GM21360 (cell line): Measurements from ENCODE around the gene LSS.
"Not testable (repeated sequence)": the region's sequence is repeated elsewhere in the genome, so short reads cannot be mapped to it uniquely, and the experiment has no call there.

Experiments used
- ATAC-seq: cut with Tn5 transposase; IDR thresholded peaks from one replicate; pipeline ENCODE4 v1.9.1; 2021; ENCODE audit warnings: mild to moderate bottlenecking, moderate library complexity; ENCODE audit not compliant: unreplicated experiment

Gene LSS

DNA sequence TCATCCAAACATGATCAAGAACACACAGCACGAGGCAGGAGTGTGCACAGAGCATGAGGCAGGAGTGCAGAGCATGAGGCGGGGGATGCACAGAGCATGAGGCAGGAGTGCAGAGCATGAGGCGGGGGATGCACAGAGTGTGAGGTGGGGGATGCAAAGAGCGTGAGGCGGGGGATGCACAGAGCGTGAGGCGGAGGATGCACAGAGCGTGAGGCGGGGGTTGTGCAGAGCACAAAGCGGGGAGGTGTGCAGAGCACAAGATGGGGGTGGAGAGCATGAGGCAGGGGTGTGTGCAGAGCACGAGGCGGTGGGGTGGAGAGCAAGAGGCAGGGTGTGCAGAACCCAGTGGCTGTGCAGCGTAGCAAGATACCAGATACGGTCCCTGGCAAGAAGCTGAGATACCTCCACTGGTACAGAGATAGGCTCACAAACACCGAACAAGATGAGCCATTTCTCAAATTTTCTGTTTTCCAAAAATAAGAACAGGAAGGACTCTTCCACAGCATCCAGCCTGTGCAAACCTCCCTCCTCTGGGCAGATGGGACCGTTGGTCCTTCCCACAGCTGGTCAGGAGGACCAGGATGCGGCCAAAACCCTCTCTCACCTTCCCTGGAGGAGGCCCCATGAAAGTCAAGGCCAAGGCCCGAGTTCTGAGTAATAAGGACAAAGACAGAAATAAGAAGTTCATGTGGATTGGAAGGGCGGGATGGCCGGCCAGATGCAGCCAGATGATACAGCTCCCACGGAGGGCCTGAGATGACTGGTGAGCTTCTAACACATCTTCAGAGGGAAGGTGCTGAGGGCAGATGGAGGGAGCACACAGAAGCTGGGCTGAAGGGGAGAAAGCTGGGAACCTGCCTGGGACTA is 56.3 kb downstream of the LSS start:
- ATAC-seq, result no peak

DNA sequence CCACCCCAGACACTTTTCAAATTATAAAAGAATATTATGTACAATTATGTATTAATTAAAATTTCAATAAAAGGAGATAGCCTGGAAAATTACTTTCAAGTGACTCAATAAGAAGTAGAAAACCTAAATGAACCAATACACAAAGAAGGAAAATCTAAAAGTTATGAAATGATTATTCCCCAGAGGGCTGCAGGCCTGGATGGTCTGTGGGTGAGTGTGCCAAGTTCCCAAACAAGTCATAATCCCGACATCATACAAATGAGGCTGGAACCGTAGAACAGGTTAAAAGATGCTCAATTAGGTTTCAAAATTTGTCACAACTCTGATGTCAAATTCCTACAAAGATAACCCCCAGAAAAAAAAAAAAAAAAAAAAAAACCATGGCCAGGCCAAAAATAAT is 57.0 kb downstream of the LSS start:
- no peak for ATAC-seq

DNA sequence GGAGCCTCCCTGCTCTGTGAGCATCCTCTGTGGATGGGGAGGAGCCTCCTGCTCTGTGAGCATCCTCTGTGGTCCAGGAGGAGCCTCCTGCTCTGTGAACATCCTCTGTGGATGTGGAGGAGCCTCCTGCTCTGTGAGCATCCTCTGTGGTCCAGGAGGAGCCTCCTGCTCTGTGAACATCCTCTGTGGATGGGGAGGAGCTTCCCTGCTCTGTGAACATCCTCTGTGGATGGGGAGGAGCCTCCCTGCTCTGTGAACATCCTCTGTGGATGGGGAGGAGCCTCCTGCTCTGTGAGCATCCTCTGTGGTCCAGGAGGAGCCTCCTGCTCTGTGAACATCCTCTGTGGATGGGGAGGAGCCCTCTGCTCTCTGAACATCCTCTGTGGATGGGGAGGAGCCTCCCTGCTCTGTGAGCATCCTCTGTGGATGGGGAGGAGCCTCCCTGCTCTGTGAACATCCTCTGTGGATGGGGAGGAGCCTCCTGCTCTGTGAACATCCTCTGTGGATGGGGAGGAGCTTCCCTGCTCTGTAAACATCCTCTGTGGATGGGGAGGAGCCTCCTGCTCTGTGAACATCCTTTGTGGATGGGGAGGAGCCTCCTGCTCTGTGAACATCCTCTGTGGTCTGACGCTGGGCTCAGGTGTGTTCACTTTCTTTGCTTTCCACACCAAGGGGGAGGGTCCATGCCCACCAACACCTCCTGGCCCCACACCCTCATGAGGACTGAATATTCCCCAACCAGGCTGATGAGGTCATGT is 58.0 kb downstream of the LSS start:
- not testable (repeated sequence) for ATAC-seq

DNA sequence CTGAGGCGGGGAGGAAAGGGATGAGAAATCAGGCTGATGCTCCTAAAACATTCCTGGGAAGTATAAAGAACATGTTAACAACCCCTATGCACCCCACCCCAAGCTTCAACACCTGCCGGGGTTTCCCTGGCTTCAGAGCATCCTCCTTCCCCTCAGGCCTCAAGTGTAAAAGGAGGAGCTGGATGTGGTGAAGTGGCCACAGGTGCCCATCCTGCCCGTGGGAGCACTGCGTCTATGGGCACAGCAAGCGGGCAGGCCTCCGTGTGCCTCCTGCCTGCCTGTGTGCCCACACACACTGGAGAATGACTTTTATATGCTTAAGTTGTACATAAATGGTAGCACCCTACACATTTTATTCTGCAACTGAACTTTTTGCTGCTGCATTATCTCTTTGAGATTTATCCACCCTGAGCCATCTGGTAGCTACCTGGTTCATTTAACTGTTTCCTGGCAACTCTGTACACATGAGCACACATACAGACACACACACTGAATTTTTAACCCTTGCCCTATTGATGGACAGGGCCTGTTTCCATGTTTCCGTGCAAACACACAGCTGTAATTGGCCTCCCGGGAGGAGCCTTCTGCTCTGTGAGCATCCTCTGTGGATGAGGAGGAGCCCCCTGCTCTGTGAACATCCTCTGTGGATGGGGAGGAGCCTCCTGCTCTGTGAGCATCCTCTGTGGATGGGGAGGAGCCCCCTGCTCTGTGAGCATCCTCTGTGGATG is 59.8 kb downstream of the LSS start:
- no peak for ATAC-seq

DNA sequence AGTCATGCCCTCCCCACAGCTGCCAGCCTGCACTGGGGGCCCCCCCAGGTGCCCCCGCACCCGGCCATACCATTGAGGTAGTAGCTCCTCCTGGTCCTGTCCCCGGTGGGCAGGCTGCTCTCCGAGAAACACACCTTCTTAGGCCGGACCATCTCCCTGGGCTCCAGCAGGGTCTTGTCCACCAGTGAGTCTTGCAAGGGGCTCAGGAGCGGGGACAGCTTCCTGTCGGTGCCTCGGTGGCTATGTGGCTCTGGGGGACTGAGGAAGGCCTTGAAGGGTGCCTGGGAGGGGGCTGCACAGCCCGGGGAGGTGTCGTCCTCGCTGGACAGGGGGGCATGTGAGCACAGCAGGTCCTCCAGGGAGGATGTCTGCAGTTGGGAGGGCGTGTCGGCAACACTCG is 60.3 kb downstream of the LSS start:
- ATAC-seq, result no peak

DNA sequence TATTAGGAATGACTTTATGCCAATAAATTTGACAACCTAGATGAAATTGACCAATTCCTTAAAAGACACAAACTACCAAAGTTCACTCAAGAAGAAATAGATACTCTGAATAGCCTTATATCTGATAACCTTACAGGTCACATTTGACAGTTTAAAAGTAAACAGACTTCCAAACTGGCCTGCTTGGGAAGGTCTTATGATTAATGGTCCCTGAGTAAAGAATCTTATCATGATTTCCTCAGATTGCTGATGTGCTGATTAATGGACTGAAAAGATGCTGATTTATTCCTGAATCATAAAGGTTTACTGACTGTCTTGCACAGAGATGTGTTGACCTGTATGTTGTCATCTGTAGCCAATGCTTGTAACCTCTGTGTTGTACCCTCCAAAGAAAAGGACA is 63.5 kb downstream of the LSS start:
- no peak for ATAC-seq

DNA sequence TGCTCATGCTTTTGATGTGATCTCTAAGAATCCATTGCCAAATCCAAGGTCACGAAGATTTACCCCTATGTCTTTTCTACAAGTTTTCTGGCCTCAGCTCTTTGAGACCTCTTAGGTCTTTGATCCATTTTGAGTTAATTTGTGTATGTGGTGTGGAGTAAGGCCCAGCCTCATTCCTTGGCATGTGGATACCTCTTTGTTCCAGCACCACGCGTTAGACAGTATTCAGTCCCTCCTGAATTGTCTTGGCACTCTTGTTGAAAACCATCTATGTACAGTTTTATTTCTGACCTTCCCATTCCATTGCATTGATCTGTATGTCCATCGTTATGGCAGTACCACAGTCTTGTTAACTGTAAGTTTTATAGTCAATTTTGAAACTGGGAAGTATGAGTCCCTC is 65.2 kb downstream of the LSS start:
- no peak for ATAC-seq

DNA sequence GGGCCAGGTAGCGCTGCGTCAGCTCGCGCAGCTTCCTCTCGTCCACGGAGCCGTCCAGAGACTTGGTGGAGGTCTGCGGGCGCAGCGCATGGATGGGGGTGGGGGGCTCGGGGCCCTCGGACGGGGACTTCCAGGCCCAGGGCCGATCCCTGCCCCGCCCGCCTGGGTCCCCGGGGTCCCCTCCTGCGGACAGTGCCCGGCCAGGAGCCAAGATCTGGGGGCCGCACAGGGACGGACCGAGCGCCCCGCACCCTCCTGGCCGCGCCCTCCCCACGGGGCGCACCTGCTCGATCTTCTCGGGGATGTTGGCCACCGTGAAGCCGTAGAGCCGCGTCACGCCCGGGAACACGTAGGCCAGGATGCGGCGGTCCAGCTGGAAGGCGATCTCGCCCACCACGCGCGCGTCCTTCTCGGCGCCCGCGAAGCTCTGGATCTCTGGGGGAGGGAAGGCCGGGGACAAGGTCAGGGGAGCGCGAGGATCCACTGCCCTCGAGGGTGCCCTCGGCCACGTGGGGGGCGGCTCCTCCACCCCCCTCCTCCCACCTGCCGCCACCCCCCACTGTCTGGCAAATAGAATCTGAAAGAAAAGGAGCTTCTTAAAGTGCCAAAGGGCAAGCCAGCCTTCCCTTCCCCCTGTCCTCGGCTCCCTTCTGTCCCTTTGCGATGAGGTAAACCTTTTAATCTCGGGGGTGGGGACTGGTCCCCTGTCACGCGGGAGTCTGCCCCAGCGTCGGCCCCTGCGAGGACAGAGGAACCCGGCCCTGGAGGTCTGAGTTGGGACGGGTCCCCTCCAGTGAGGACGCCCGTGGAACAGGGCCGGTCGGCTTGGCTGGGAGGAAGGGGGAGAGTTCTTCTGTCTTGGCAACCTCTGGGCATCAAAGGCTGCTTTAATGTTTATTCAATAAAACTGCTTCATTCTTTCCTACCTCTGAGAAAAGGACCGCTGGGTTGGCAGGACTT is 66.7 kb downstream of the LSS start:
- ATAC-seq, result no peak

DNA sequence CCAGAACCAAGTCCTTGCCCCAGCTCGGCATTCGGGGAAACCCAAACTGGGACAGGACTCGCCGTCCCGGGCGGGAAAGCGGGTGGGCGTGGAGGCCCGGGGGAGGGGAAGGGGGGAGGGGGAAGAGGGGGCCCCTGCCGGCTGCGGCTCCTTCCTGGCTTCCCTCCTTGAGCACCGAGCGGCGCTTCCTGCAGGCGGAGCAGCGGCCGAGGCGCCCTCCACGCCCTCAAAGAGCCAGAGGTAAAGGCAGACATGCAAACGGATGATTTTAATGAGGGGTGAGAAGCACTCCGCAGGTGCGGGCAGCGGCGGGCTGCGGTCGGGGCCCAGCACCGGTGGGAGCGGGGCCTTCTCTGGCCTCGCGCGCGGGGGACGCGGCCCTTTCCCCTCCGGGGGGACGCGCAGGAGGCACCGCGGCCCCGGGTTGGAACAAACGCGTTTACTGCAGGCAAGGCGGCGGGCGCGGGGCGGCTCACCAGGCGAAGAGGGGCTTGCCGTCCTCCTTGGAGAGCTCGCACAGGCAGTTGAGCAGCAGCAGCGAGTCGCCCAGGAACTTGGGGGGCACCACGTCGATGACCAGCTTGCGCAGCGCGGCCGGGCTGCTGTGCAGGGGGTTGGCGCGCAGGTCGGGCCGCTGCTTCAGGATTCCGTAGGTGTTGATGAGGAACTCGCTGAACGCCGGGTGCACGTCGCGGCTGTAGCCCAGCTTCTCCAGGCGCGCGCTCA is 67.5 kb downstream of the LSS start:
- no peak for ATAC-seq

DNA sequence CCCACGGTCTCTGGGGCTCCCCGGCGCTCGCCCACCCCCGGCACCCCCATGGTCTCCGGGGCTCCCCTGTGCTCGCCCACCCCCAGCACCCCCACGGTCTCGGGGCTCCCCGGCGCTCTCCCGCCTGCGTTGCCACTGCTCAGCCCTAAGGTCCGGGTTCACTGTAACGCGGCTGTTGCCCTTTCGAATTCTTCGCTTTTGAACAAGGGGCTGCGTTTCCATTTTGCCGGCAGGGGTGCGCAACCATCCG is 68.0 kb downstream of the LSS start:
- ATAC-seq, result no peak

DNA sequence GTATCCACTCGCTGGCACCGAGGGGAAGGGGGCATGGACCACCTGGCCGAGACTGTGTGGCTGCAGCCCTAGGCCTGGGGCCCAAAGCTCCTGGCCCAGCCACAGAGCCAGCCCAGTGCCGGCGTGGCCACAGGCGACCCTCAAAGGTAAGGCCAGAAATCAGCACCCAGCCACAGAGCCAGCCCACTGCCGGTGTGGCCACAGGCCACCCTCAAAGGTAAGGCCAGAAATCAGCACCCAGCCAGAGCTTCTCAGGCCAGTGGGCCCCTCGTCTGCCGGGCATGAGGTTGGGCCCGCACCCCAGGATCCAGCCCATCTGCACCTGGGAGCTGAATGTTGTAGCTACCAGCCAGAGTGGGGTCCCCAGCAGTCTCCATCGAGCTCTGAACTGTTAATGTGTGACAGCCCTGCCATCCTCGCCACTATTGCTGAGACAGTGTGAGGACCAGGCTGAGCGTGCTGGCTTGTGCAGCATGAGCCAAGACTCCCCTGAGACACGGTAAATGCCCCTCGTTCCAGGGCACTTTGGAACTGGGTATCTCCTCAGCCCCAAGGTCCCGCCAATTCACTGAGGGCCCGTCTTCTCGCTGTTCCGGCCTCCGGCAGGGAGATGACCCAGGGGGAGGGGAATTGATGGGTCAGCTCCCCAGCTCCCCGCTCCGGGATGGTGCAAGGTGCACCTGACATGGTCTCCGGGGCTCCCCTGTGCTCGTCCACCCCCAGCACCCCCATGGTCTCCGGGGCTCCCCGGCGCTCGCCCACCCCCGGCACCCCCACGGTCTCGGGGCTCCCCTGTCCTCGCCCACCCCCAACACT is 68.5 kb downstream of the LSS start:
- ATAC-seq, result no peak

DNA sequence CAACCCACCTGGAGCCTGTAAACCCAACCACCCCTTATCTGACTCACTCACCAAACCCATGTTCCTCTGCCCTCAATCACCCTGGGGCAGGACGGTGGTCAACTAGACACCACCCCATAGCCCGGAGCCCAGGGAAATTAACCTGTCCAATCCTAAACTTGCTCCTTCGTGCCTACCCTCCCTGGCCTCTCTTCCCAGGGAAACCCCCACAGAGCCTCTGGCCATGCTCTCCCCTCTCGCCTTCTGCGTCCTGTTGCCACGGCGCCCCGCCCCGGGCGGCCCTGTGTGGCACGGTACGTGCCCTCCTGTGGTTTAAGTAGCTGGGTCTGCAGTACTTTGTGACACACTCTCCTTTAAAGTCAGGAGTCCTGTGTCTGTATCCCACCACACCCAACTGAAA is 69.2 kb downstream of the LSS start:
- no peak for ATAC-seq

DNA sequence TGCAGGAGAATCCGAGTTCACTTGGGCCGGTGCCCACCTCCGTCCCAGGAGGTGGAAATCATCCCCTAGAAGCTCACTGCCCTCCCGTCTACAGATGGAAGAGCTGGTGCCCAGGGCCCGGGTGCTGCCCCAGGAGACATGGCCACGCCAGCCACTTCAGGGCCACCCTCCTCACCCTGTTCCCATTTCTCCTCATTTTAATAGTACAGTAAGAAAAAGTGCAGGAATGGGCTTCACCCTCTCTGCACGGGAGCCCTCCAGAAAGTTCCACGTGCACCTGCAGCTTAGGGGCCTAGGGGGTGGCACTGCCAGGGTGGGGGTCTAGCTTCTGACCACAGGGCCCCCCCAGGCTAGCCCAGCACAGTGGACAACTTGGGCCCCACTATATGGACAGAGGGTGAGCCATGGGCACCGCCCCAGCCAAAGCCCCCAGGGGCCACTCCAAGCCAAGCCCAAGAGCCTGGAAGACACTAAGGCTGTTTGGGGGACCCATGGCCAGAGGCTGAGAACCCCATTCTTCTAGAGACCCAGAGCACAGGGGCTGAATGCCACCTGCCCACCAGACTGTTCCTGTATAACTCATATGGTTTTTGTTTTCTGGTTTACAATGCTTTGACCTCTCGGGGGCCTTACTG is 69.8 kb downstream of the LSS start:
- no peak for ATAC-seq

DNA sequence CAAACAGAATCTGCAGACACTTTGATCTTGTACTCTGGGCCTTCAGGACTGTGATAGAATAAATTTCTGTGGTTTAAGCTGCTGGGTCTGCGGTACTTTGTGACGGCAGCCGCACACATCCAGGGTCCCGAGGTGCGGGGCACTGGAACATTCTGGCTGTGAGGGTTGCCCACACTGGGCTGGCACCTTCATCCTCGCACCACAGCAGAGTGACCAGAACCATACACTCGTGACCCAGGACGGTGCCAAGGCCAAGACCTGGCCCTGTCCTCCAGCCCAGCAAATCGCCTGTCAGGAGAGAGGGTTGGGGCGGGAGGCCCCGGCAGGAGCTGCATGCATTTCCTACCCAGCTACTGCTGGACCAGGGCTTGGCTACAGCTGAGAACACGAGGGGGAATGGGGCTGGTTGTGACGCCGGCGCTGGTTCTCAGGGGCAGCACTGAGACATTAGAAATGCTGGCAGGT is 70.6 kb downstream of the LSS start:
- no peak for ATAC-seq

DNA sequence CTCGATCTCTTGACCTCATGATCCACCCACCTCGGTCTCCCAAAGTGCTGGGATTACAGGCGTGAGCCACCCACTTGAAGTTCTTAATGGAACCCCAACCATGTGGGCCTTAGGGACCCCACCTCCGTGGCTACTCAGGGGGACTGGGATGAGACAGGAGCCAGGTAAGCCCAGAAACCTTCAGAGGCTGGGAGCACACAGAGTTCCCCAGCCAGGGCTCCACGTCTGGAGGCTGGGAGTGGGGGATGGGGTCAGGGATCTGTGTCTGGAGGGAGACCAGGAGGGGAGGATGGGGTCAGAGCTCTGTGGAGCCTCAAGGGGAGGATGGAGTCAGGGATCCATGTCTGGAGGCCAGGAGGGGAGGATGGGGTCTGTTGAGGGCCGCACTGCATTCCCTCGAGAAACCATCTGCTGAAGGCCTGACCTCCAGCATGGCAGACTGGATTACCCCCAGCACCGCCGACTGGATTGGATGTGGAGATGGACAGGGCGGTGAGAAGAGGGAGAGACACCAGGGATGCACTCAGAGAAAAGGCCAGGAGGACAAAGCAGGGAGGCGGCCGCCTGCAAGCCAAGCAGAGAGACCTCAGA is 71.1 kb downstream of the LSS start:
- no peak for ATAC-seq

DNA sequence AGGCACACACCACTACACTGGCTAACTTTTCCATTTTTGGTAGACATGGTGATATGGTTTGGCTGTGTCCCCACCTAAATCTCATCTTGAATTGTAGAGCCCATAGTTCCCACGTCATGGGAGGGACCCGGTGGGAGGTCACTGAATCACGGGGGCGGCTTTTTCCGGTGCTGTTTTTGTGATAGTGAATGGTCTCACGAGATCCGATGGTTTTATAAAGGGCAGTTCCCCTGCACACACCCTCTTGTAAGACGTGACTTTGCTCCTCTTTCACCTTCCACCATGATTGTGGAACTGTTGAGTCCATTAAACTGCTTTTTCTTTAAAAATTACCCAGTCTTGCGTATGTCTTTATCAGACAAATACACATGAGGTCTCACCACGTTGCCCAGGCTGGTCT is 71.9 kb downstream of the LSS start:
- ATAC-seq, result no peak

DNA sequence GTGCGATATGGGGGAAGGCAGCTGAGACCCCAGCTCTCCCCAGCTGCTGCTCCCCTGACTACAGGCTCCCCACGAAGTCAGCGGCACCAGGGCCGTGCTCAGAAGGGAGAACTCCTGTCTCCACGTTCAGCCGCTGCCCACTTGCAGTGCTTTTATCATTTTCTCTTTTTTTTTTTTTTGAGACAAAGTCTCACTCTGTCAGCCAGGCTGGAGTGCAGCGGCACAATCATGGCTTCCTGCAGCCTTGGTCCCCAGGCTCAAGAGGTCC is 72.3 kb downstream of the LSS start:
- no peak for ATAC-seq

DNA sequence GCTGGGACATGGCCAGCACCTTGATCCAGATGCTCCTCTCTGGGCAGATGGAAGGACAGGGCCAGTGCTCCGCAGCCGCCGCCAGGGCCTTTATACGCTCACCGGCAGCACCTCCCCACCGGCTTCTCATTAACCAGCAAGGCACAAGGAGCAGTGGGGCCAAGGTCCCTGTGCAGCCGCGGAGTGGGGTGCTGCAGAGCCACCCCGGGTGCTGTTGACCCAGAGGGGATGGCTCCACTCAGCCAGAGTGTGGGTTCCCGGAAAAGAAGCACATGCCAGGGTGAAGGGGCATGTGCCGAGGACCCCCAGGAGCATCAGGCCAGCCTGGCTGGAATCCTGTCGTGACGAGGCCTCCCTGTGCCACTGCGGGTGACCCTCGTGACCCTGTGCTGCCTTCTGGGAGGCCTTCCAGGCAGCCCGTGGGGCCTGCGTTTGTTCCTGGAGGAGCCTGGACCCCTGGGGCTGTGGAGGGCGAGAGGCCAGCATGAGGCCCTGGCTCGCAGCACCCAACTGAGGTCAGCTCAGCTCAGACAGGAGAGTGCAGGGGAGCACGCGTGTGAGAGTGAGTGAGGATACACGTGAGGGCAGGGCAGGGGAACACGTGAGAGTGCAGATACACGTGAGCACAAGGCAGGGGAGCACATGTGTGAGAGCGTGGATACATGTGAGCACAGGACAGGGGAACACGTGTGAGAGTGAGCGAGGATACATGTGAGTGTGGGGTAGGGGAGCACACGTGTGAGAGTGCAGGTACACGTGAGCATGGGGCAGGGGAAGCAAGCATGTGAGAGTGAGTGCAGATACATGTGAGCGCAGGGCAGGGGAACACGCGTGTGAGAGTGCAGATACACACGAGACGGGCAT is 72.8 kb downstream of the LSS start, which contains the start of gene FTCD:
FTCD (minus strand) TSS at position 66 of the 864 bp plus-strand sequence; CDS start at position 10, 56 bp downstream.
- no peak for ATAC-seq
